GM19328 (cell line): ENCODE results near the gene EGLN1.

Experiments
- ATAC-seq: cut with Tn5 transposase; IDR thresholded peaks from one replicate; pipeline ENCODE4 v1.9.1; 2021; ENCODE audit warnings: mild to moderate bottlenecking, moderate library complexity; ENCODE audit not compliant: unreplicated experiment

The EGLN1 gene

DNA sequence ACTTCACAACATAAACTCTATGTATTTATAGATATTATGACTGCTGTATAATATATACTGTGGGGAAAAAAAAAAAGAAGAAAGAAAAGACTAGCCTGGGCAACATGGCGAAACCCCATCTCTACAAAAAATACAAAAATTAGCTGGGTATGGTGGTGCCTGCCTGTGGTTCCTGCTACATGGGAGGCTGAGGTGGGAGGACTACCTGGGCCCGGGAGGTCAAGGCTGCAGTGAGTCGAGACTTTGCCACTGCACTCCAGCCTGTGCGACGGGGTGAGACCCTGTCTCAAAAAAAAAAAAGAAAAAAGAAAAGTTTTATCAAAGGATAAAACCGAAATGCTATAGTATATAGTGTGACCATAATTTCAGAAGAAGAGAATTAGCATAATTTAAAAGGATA, 87.1 kb downstream of the EGLN1 start:
- ATAC-seq, result no peak

DNA sequence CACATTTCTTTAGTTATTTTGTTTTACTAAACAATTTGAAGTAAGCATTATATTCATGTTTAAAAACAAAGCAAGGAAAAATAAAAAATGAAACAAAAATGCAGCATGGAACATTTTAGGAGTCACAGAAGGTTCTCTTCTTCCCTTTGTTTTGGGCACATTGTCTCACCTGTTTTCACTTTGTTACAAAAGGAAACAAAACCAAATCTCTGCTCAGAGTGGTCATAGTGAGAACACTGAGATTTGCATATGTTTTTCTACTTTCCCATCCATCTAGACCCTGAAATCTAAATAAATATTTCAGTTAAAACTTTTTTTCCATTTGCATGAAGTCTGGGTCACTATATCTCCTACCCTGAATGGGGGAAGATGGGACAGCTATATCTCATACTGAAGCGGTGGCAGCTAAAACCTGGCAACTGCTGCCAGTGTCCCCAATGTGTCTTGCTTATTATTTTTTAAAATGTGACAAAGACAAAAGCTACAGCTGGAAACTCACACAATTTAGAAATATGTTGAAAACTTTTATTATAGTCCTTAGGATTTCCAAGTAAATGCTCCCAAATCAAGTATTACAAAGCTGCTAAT, 87.9 kb downstream of the EGLN1 start:
- no peak for ATAC-seq

DNA sequence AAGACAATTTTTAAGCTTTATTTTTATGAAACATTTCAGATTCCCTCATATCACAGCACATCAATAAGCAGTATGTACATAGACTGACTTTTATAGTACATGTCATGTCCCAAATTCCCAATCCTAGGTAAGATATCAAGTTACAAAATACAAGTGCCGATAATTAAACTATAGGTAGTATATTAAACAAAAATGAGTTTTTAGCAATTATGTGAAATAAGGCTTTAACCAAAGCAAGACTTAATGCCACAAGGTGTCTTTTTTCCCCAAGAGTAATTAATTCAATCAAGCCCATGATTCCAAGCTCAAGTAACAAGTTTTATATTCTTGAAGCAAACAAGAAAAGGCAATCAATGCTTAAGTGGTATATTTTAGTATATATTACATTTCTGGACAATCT, 89.3 kb downstream of the EGLN1 start:
- ATAC-seq, result no peak

DNA sequence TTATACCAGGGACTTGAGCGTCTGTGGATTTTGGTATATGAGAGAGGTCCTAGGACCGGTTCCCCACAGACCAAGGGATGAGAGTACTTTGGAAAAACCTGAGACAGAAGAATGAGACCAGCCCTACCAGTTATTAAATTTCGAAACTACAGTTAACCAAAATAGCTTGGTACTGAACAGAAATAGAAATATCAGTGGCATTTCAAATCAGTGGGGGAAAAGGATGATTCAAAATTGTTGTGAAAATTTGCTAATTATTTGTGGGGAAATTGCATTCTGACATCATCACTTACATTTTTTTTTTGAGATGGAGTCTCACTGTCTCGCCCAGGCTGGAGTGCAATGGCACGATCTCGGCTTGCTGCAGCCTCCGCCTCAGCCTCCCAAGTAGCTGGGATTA, 92.6 kb downstream of the EGLN1 start:
- no peak for ATAC-seq

DNA sequence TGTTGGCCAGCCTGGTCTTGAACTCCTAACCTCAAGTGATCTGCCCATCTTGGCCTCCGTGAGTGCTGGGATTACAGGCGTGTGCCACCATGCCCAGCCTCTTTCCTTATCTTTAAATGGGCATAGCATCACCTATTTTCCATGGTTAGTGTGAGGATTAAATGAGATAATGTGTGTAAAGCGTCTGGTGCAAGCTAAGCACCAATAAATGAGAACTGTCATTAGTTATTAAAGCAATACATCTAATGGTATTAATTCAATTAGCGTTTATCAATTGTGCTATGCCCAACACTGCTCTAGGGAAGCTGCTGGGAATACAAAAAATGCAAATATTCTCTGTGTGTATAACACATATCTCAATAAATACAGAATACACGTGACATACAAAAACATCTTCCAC, 94.5 kb downstream of the EGLN1 start:
- no peak for ATAC-seq

DNA sequence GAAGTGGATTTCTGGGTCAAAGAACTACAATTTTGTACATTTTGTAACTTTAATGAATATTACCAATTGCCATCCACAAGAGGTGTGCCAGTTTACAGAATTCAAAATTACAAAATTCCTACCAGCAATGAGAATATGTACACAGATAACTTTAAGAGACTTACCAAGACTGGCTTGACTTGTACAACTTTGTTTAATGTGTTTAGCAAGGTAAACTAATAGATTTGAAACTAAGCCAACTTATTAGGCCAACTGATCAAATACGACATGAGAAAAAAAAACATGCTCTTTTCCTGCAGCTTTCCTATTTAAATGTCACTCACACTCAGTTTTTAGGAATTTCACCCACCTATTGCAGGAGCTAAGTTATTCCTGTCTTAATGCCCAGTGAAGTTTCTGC, 95.8 kb downstream of the EGLN1 start:
- ATAC-seq, result no peak

DNA sequence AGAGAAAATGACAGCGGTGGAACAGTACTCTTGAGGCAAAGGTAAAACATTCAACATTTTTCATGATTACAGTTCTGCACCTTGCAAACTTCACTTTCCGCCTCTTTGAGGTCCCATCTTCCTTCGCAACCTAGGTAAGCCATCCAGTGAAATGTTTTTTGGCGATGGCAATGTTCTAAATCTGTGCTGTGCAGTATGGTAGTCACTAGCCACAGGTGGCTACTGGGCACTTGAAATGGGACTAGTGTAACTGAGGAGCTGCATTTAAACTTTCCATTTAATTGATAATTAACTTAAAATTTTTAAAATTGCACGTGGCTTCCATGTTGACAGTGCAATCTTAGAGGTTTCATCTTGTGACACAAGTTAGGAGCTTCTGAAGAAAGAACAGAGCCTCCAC, 97.4 kb downstream of the EGLN1 start:
- ATAC-seq, result no peak

DNA sequence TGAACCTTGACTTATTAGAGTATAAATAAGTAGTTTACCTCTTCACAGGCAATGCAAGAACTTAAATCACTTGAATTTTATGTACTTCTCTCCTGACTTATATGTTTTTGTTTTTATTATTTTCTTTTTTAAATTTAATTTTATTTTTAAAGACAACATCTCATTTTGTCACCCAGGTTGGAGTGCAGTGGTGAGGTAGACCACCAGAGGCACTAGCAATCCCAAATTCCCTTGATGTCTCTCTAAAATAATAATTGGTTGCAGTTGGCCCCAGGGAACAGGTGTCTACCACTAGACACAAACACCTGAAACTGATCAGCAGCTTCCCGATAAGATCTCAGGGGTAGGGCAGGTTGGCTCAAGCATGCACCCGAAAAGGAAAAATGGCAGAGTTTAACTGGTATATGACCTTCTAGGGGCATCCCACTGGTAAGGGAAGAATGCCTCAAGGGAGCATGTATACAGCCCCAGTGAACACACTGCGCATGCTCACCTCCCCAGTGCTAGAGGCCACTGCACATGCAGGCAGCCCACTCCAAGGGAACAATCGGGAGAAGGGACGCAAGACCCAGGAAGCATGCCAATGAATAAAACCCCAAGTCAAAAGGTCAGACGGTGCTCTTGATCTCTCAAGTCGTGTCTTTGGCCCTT, 99.1 kb downstream of the EGLN1 start:
- no peak for ATAC-seq

GRCh38 chr1:231319080-231319479, 103.0 kb downstream of the EGLN1 start:
- ATAC-seq, result no peak

GRCh38 chr1:231318568-231318967, 103.5 kb downstream of the EGLN1 start:
- no peak for ATAC-seq

DNA sequence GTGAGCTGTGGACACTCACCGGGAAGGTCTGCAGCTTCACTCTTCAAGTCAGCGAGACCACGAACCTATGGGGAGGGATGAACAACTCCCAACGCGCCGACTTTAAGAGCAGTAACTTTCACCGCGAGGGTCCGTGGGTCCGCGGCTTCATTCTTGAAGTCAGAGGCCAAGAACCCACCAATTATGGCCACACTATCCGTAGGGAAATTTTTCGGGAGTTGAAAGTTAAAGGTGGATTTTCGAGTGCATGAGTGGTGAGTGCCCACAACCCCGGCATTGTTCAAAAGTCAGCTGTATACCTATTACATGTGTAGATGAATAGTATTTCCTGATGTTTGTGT, 104.1 kb downstream of the EGLN1 start:
- no peak for ATAC-seq

- no peak for ATAC-seq
Observed at GRCh38 chr1:231317306-231318014, 104.6 kb downstream of the EGLN1 start.

GRCh38 chr1:231315887-231316286, 106.2 kb downstream of the EGLN1 start:
- no peak for ATAC-seq
